GM23248 (cell line): ENCODE data around the gene EIF3A. TPM values are rescaled to one million over a fixed set of nuclear protein-coding genes. Genes with fewer than 3 reads are reported as not detected.
"Not testable (repeated sequence)": the region's sequence is repeated elsewhere in the genome, so short reads cannot be mapped to it uniquely, and the experiment has no call there.

Experiments used
- DNase-seq: peaks from one replicate; pipeline ENCODE4 v3.0.0-alpha.2; 2015
- H2AFZ ChIP-seq: fragments of 200-600 bp; sonication (generic); 2 replicates; pipeline ENCODE4 v1.6.1; 2016; ENCODE audit warnings: antibody characterized with exemption
- H3F3A ChIP-seq: fragments of 200-600 bp; sonication (generic); 2 replicates; pipeline ENCODE4 v1.6.1; 2016; ENCODE audit warnings: mild to moderate bottlenecking, antibody characterized with exemption, mixed run types; ENCODE audit not compliant: insufficient read depth
- H3K27ac ChIP-seq: fragments of 200-600 bp; sonication (generic); 2 replicates; pipeline ENCODE4 v1.5.1; 2016; ENCODE audit warnings: mild to moderate bottlenecking
- H3K27me3 ChIP-seq: fragments of 200-600 bp; sonication (generic); replicated peaks from 2 replicates; pipeline ENCODE4 v1.6.1; 2016; ENCODE audit warnings: mild to moderate bottlenecking; ENCODE audit not compliant: insufficient read depth
- H3K36me3 ChIP-seq: fragments of 200-600 bp; sonication (generic); 2 replicates; pipeline ENCODE4 v1.6.1; 2016; ENCODE audit warnings: low read depth, mild to moderate bottlenecking
- H3K4me1 ChIP-seq: fragments of 200-600 bp; sonication (generic); 2 replicates; pipeline ENCODE4 v1.6.1; 2016; ENCODE audit warnings: mild to moderate bottlenecking; ENCODE audit not compliant: insufficient read depth
- H3K4me2 ChIP-seq: fragments of 200-600 bp; sonication (generic); one replicate; pipeline ENCODE4 v1.6.1; 2016; ENCODE audit warnings: mild to moderate bottlenecking; ENCODE audit not compliant: unreplicated experiment
- H3K4me3 ChIP-seq: fragments of 200-600 bp; sonication (generic); 2 replicates; pipeline ENCODE4 v1.5.1; 2016; ENCODE audit warnings: mild to moderate bottlenecking
- H3K79me2 ChIP-seq: fragments of 200-600 bp; sonication (generic); 2 replicates; pipeline ENCODE4 v1.6.1; 2016; ENCODE audit warnings: mild to moderate bottlenecking; ENCODE audit not compliant: insufficient read depth
- H3K9ac ChIP-seq: fragments of 200-600 bp; sonication (generic); 2 replicates; pipeline ENCODE4 v1.6.1; 2016; ENCODE audit warnings: mild to moderate bottlenecking
- H3K9me2 ChIP-seq: fragments of 200-600 bp; sonication (generic); 2 replicates; pipeline ENCODE4 v1.6.1; 2016; ENCODE audit warnings: mixed run types, mild to moderate bottlenecking, moderate library complexity; ENCODE audit not compliant: insufficient read depth
- H3K9me3 ChIP-seq: fragments of 200-600 bp; sonication (generic); one replicate; pipeline ENCODE4 v1.6.1; 2017; ENCODE audit warnings: low read depth
- H4K20me1 ChIP-seq: fragments of 200-600 bp; sonication (generic); 2 replicates; pipeline ENCODE4 v1.6.0; 2016; ENCODE audit not compliant: insufficient read depth
- EZH2 ChIP-seq: fragments of 200-600 bp; sonication (generic); IDR thresholded peaks from 2 replicates; pipeline ENCODE4 v1.6.1; 2018; ENCODE audit warnings: antibody characterized with exemption, mild to moderate bottlenecking; ENCODE audit not compliant: insufficient read depth, poor library complexity, severe bottlenecking
- EZH2phosphoT487 ChIP-seq: fragments of 200-600 bp; sonication (generic); IDR thresholded peaks from 2 replicates; pipeline ENCODE4 v1.6.1; 2018; ENCODE audit warnings: antibody characterized with exemption, moderate library complexity, mild to moderate bottlenecking, low read depth; ENCODE audit not compliant: insufficient read depth
- WGBS, 2 experiments: methylation state at CpG; one replicate each; pipeline ENCODE4 v1.1.6; 2015 to 2017; ENCODE audit warnings: low lambda C conversion rate in 2 of 2, low coverage in 1 of 2; ENCODE audit errors: missing lambda C conversion rate in 2 of 2; 5-methylcytosine and 5-hydroxymethylcytosine counted together
- in situ Hi-C: fragments of 300-500 bp; cut with MboI; formaldehyde crosslinking; loops from 2 replicates; pipeline ENCODE4 v1.15.0; 2020
- polyA plus RNA-seq: library from polyadenylated mRNA; unstranded; fragments of >200 nt; fragmentation: Nextera tagmentation; extraction: Ambion mirVana; gene quantifications from 2 replicates; pipeline ENCODE4 v1.2.1, GENCODE V29; 2016
- total RNA-seq: library from RNA; depleted of rRNA; stranded (reverse); fragments of >200 nt; shearing (Covaris generic); gene quantifications from 2 replicates; pipeline ENCODE4 v1.2.3, GENCODE V29; 2014

The EIF3A gene
- total and polyA plus RNA-seq, 2 experiments from 2014 or later = 74.5 to 91.3 TPM

DNA sequence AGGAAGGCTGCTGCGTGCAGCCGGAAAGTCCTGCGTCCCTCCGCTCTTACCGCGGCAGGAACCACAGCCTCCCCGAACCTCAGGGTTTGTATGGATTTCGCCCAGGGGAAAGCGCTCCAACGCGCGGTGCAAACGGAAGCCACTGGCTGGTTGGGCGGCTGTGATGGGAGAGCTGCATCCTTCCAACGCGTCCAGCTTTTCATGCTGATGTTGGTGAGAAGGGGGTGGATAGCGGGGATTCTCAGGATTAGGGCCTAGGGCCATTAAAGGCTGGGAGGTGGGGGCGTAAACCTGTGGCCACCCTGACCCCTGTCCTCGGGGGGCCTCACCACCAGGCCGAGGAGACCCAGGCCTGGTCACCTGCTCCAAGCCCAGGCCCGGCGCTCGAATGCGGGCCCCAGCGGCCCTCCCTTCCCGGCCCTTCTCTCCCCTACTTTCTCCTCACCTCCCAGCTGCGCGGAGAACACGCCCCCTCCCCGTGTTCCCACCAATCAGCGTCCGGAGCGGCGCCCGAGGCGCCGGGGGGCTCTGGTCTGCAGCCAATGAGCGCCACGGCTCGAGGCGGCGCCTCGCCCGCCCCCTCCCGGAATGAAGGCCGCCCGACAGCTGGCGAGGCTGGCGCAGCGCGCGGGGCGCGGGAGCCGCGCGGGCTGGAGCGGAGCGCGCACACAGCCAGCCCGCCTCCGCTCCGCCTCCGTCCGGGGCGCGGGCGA is 51.6 kb downstream of the EIF3A start:
- in situ Hi-C loops = no loop called here
- Histone ChIP-seq H2AFZ (no peak overlapping the region; the same call in 1 of the 2 replicates), H3K4me3 (peak overlapping the region; percentile 58)

GRCh38 chr10:119028445-119028899 is 52.1 kb downstream of the EIF3A start:
- H3K27ac ChIP-seq, H3K9me3 ChIP-seq, H2AFZ ChIP-seq, H3K27me3 ChIP-seq, H3K4me3 ChIP-seq, H3K79me2 ChIP-seq, H4K20me1 ChIP-seq, DNase-seq, H3K9ac ChIP-seq, H3K9me2 ChIP-seq, H3K4me2 ChIP-seq, H3K36me3 ChIP-seq, in situ Hi-C loops: not testable (repeated sequence)
- Histone ChIP-seq H3F3A (peaks cover 31% of the 10 kb centered on the region), H3K4me1 (peaks cover 14% of the 10 kb centered on the region)
- whole genome bisulfite sequencing, 2 experiments = 78 to 80% methylated on average over 10 of the region's 10 CpGs

More for the DNA sequence above, 51.6 kb downstream of the EIF3A start:
- H3K36me3 ChIP-seq = peaks cover 13% of the 10 kb centered on the region
- no peaks in the 10 kb centered on the region for H3K9me3 ChIP-seq
- TF ChIP-seq EZH2phosphoT487 (no peak), EZH2 (no peak)
- H3K4me2 ChIP-seq = peak overlapping the region; percentile 55
- no peaks in the 10 kb centered on the region for H4K20me1 ChIP-seq
- no peaks in the 10 kb centered on the region for H3K79me2 ChIP-seq
- H3K9me2 ChIP-seq = no peaks in the 10 kb centered on the region
- H3K4me1 ChIP-seq = peaks cover 8% of the 10 kb centered on the region
- no peak overlapping the region for H3K27ac ChIP-seq
- 10 to 18% methylated on average over 33 to 57 of the region's 68 CpGs for WGBS, 2 experiments
- no peak overlapping the region for H3K9ac ChIP-seq
- H3K27me3 ChIP-seq = no peaks in the 10 kb centered on the region
- peak; percentile 79 for DNase-seq
- H3F3A ChIP-seq = peaks cover 30% of the 10 kb centered on the region

- in situ Hi-C loops = no loop called here
- no peaks in the 10 kb centered on the region for H3K9me3 ChIP-seq
- H3K9ac ChIP-seq = no peak overlapping the region
- DNase-seq = no peak
- no peak for TF ChIP-seq EZH2phosphoT487
- TF ChIP-seq EZH2 = no peak
- peaks cover 25% of the 10 kb centered on the region for H3K4me1 ChIP-seq
- H3K27ac ChIP-seq = no peak overlapping the region
- H3K27me3 ChIP-seq = no peaks in the 10 kb centered on the region
- 67 to 69% methylated on average over 18 of the region's 18 CpGs for WGBS, 2 experiments
- no peak overlapping the region for H3K4me3 ChIP-seq
- no peak overlapping the region for H3K4me2 ChIP-seq
- peaks cover 24% of the 10 kb centered on the region for H3F3A ChIP-seq
- H2AFZ ChIP-seq = no peak overlapping the region
- no peaks in the 10 kb centered on the region for H3K79me2 ChIP-seq
- no peaks in the 10 kb centered on the region for H4K20me1 ChIP-seq
- no peaks in the 10 kb centered on the region for H3K36me3 ChIP-seq
- no peaks in the 10 kb centered on the region for H3K9me2 ChIP-seq
Observed at GRCh38 chr10:119026301-119027110, 54.1 kb downstream of the EIF3A start.

DNA sequence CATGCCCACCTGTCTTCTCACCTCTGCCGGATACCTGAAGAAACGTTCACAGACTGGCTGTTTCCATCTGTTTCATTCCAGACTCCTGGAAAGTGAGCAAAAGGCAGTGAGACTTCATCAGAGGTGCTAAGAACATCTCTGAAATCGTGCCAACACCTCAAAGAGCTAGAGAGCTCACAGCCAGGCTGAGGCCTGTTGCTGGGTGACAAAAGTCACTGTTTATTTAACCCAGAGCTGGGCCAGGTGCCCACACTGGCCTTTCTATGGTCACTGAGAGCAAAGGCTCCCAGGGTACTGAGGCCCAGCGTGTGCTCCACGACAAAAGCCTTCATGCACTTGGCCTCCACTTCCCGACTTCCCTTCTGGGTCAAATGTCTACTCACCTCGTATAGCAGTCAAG is 54.8 kb downstream of the EIF3A start:
- Histone ChIP-seq H3F3A (peaks cover 22% of the 10 kb centered on the region), H3K4me1 (peaks cover 25% of the 10 kb centered on the region), H3K4me3 (no peak overlapping the region), H4K20me1 (no peaks in the 10 kb centered on the region), H3K27me3 (no peaks in the 10 kb centered on the region), H3K9ac (no peak overlapping the region), H3K36me3 (no peaks in the 10 kb centered on the region), H3K27ac (no peak overlapping the region), H2AFZ (no peak overlapping the region), H3K9me2 (no peaks in the 10 kb centered on the region), H3K4me2 (no peak overlapping the region), H3K79me2 (no peaks in the 10 kb centered on the region), H3K9me3 (no peaks in the 10 kb centered on the region)
- no peak for TF ChIP-seq EZH2phosphoT487
- no peak for TF ChIP-seq EZH2
- WGBS, 2 experiments = 68 to 71% methylated on average over 7 of the region's 7 CpGs
- DNase-seq = peak; percentile 39
- in situ Hi-C loops = no loop called here
